ENCODE data around the gene VDR. TPM values are rescaled to one million over a fixed set of nuclear protein-coding genes. Genes with fewer than 3 reads are reported as not detected.

The VDR gene
- total RNA-seq, 1 experiment from 2014 or later: not detected

GRCh38 chr12:47835006-47835830, 69.6 kb downstream of the VDR start:
- H3K36me3 ChIP-seq (ENCODE audit: insufficient read depth, low read length): no peaks in the 10 kb centered on the region
- H3K27me3 ChIP-seq (ENCODE audit: low read length): no peaks in the 10 kb centered on the region
- H3K9ac ChIP-seq (ENCODE audit: low read length): peak overlapping the region; percentile 92
- no peaks in the 10 kb centered on the region for H3K79me2 ChIP-seq (ENCODE audit: low read length)
- peaks cover 72% of the 10 kb centered on the region for H3K4me1 ChIP-seq (ENCODE audit: low read length)
- peak; percentile 81 for DNase-seq
- H3K9me3 ChIP-seq (ENCODE audit: low read length): no peaks in the 10 kb centered on the region
- peak overlapping the region; percentile 99 for H3K27ac ChIP-seq (ENCODE audit: low read length)
- no peak overlapping the region for H2AFZ ChIP-seq (ENCODE audit: low read length)
- no peaks in the 10 kb centered on the region for H4K20me1 ChIP-seq (ENCODE audit: insufficient read depth, low read depth, low read length)
- peak overlapping the region; percentile 98 for H3K4me2 ChIP-seq (ENCODE audit: low read depth, low read length, poor library complexity, severe bottlenecking)
- H3K9me2 ChIP-seq (replicated peaks; ENCODE audit: insufficient read depth, low read length): no peaks in the 10 kb centered on the region
- peak overlapping the region; percentile 22; the same call in 1 of the 2 replicates for H3K4me3 ChIP-seq (ENCODE audit: low read length)

DNA sequence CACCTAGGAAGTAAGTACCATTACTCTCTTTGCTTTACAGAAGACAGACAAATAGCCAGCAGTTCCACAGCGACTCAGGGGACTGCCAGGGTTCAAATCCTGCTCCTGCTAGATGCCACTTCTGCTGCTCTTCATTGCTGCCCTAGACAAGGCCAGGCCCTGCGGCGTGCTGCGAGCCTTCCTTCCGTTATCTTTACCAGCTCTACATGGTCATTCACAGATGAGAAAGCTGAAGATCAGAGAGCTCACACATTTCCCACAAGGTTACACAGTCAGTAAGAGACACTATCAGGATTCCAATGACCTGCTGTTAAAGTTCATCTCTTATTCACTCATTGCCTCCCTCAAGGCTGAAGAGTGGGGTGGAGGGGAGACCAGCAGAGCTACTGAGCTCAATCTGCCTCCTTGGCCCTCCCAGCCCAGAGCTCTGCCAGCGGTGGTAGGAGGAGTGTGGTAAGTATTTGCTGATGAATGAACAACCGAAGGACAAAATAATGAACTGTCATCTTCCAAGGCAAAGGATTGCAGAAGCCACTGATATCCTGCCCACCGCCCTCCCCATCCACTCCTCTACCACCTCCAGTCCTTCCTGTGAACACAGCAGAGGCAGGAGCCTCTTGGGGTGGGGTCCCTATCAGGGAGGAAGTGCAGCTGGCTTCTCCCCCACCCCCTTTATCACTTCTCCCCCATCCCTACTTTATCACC, 70.4 kb downstream of the VDR start:
- Histone ChIP-seq H3K79me2 (ENCODE audit: low read length) (no peaks in the 10 kb centered on the region), H3K4me3 (ENCODE audit: low read length) (peak overlapping the region; percentile 72; the same call in 1 of the 2 replicates), H3K4me1 (ENCODE audit: low read length) (peaks cover 72% of the 10 kb centered on the region), H3K9ac (ENCODE audit: low read length) (peak overlapping the region; percentile 92), H3K9me3 (ENCODE audit: low read length) (no peaks in the 10 kb centered on the region), H3K27ac (ENCODE audit: low read length) (peak overlapping the region; percentile 99), H3K36me3 (ENCODE audit: insufficient read depth, low read length) (no peaks in the 10 kb centered on the region), H3K9me2 (replicated peaks; ENCODE audit: insufficient read depth, low read length) (no peaks in the 10 kb centered on the region), H4K20me1 (ENCODE audit: insufficient read depth, low read depth, low read length) (no peaks in the 10 kb centered on the region), H3K27me3 (ENCODE audit: low read length) (no peaks in the 10 kb centered on the region), H2AFZ (ENCODE audit: low read length) (no peak overlapping the region), H3K4me2 (ENCODE audit: low read depth, low read length, poor library complexity, severe bottlenecking) (peak overlapping the region; percentile 98)
- peak; percentile 59 for DNase-seq

DNA sequence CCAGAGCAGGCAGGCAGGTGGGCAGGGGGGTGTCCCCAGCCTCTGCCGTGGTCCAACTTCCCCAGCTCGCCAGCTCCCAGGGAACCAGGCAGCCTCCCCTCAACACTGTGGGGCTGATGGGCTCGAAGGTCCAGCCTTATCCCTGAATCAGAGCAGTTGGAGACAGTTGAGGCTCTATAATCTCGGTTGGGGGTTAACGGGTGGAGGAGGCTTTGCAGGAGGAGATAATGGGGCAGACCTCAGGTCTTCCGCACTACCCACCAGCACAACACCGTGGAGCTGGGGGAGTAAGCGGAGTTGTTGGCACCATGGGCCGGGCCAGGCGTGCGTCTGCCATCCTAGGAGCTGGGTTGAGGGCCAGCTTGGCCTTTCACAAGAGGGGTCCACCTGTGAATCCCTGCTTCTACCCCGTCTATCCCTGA, 71.2 kb downstream of the VDR start:
- no peaks in the 10 kb centered on the region for H4K20me1 ChIP-seq (ENCODE audit: insufficient read depth, low read depth, low read length)
- no peaks in the 10 kb centered on the region for H3K27me3 ChIP-seq (ENCODE audit: low read length)
- no peaks in the 10 kb centered on the region for H3K9me3 ChIP-seq (ENCODE audit: low read length)
- peaks cover 79% of the 10 kb centered on the region for H3K4me1 ChIP-seq (ENCODE audit: low read length)
- peak overlapping the region; percentile 72; the same call in 1 of the 2 replicates for H3K4me3 ChIP-seq (ENCODE audit: low read length)
- H3K79me2 ChIP-seq (ENCODE audit: low read length): no peaks in the 10 kb centered on the region
- H2AFZ ChIP-seq (ENCODE audit: low read length): no peak overlapping the region
- H3K27ac ChIP-seq (ENCODE audit: low read length): peak overlapping the region; percentile 99
- H3K4me2 ChIP-seq (ENCODE audit: low read depth, low read length, poor library complexity, severe bottlenecking): peak overlapping the region; percentile 98
- H3K36me3 ChIP-seq (ENCODE audit: insufficient read depth, low read length): no peaks in the 10 kb centered on the region
- H3K9ac ChIP-seq (ENCODE audit: low read length): peak overlapping the region; percentile 92
- H3K9me2 ChIP-seq (replicated peaks; ENCODE audit: insufficient read depth, low read length): no peaks in the 10 kb centered on the region
- no peak for DNase-seq

DNA sequence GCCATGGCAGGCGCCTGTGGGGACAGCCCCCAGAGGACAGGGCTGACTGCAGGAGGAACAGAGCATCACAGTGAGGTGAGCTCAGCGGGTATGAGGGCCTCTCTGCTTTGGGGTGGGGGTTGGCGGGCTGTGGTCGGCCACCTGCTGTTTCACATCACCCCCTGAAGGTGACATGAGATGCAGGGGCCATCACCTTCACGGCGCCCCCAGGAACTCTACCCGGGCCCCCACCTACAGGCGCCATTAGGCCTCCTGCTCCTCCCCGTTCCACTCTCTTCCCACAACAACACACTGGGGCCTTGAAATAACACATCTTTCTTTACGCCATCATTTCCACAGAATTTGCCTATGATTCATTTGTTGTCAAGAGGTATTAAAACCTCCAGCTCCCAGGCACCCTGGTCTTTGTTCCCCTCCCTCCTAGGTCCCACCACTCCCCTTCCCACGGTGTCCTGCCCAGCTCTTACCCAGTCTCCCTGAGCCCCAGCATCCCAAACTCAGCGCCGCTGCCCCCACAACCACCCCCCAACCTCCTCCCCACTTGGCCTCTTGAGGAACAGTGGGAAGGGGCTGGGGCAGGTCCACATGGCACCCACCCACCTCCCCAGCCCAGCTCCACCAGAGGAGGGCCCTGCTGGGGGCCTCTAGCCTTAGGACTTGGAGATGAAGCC, 72.4 kb downstream of the VDR start:
- H4K20me1 ChIP-seq (ENCODE audit: insufficient read depth, low read depth, low read length): no peaks in the 10 kb centered on the region
- H3K4me3 ChIP-seq (ENCODE audit: low read length): peak overlapping the region; percentile 72
- H3K27me3 ChIP-seq (ENCODE audit: low read length): no peaks in the 10 kb centered on the region
- peak overlapping the region; percentile 99 for H3K27ac ChIP-seq (ENCODE audit: low read length)
- peaks cover 76% of the 10 kb centered on the region for H3K4me1 ChIP-seq (ENCODE audit: low read length)
- H3K36me3 ChIP-seq (ENCODE audit: insufficient read depth, low read length): no peaks in the 10 kb centered on the region
- no peak overlapping the region for H2AFZ ChIP-seq (ENCODE audit: low read length)
- no peaks in the 10 kb centered on the region for H3K79me2 ChIP-seq (ENCODE audit: low read length)
- peak overlapping the region; percentile 98 for H3K4me2 ChIP-seq (ENCODE audit: low read depth, low read length, poor library complexity, severe bottlenecking)
- no peaks in the 10 kb centered on the region for H3K9me2 ChIP-seq (replicated peaks; ENCODE audit: insufficient read depth, low read length)
- H3K9ac ChIP-seq (ENCODE audit: low read length): peak overlapping the region; percentile 92
- no peaks in the 10 kb centered on the region for H3K9me3 ChIP-seq (ENCODE audit: low read length)
- DNase-seq: peak; percentile 80

DNA sequence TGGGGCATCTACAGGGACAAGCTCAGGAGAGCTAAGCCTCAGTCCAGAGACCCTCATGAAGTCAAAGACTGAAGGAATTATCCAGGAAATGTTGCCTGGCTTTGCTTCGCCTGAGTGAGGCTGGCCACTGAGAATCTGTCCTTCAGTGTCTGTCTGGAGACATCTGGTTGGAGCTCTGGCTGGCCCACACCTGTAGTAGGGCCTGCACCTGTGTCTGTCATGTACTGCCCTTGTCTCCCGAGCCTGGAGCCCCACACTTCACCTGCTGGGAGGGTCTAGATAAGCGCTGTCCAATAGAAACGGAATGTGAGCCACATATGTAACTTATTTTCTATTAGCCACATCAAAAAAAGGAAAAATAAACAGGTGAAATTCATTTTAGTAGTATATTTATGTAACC, 75.2 kb downstream of the VDR start:
- no peak overlapping the region for H3K4me2 ChIP-seq (ENCODE audit: low read depth, low read length, poor library complexity, severe bottlenecking)
- no peak overlapping the region for H3K27ac ChIP-seq (ENCODE audit: low read length)
- no peak overlapping the region for H3K9ac ChIP-seq (ENCODE audit: low read length)

DNA sequence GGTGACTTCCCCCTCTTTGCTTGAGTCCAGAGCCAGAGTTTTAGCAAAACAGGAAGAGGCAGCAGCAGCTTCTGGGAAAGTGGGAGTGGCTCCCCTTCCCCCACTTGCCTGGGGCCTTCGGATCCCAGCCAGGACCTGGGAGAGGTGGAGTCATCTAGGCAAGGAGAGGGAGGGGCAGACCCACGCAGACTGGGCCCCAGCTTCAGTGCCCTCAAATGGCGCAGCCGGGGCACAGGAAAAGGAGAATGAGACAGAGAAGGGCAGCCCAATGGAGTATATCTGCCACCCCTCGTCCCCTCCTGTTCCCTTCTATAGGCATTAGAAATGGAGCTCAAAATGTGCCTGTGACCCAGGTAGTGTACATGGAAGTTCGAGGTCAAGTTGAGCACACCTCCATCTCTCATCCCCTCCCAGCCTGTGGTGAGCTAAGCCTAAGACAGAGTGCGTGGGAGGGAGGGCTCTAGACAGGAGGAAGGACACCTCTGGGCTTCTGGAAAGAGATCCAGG, 75.8 kb downstream of the VDR start:
- no peaks in the 10 kb centered on the region for H3K9me3 ChIP-seq (ENCODE audit: low read length)
- H3K9ac ChIP-seq (ENCODE audit: low read length): no peak overlapping the region
- H2AFZ ChIP-seq (ENCODE audit: low read length): no peak overlapping the region
- H3K27me3 ChIP-seq (ENCODE audit: low read length): no peaks in the 10 kb centered on the region
- H3K4me2 ChIP-seq (ENCODE audit: low read depth, low read length, poor library complexity, severe bottlenecking): no peak overlapping the region
- DNase-seq: no peak
- H3K36me3 ChIP-seq (ENCODE audit: insufficient read depth, low read length): no peaks in the 10 kb centered on the region
- H3K27ac ChIP-seq (ENCODE audit: low read length): no peak overlapping the region
- no peaks in the 10 kb centered on the region for H3K79me2 ChIP-seq (ENCODE audit: low read length)
- peaks cover 42% of the 10 kb centered on the region for H3K4me1 ChIP-seq (ENCODE audit: low read length)
- no peak overlapping the region for H3K4me3 ChIP-seq (ENCODE audit: low read length)
- no peaks in the 10 kb centered on the region for H3K9me2 ChIP-seq (replicated peaks; ENCODE audit: insufficient read depth, low read length)
- no peaks in the 10 kb centered on the region for H4K20me1 ChIP-seq (ENCODE audit: insufficient read depth, low read depth, low read length)

More for the DNA sequence above, 75.2 kb downstream of the VDR start:
- Histone ChIP-seq H3K4me1 (ENCODE audit: low read length) (peaks cover 48% of the 10 kb centered on the region), H2AFZ (ENCODE audit: low read length) (no peak overlapping the region), H4K20me1 (ENCODE audit: insufficient read depth, low read depth, low read length) (no peaks in the 10 kb centered on the region), H3K36me3 (ENCODE audit: insufficient read depth, low read length) (no peaks in the 10 kb centered on the region), H3K9me2 (replicated peaks; ENCODE audit: insufficient read depth, low read length) (no peaks in the 10 kb centered on the region), H3K79me2 (ENCODE audit: low read length) (no peaks in the 10 kb centered on the region), H3K4me3 (ENCODE audit: low read length) (no peak overlapping the region), H3K27me3 (ENCODE audit: low read length) (no peaks in the 10 kb centered on the region), H3K9me3 (ENCODE audit: low read length) (no peaks in the 10 kb centered on the region)
- no peak for DNase-seq

GRCh38 chr12:47828008-47828975, 76.5 kb downstream of the VDR start:
- Histone ChIP-seq H3K4me3 (ENCODE audit: low read length) (no peak overlapping the region), H3K4me2 (ENCODE audit: low read depth, low read length, poor library complexity, severe bottlenecking) (peak overlapping the region; percentile 2), H2AFZ (ENCODE audit: low read length) (no peak overlapping the region; the same call in 1 of the 2 replicates)

More at GRCh38 chr12:47828008-47828975, 76.5 kb downstream of the VDR start:
- Histone ChIP-seq H4K20me1 (ENCODE audit: insufficient read depth, low read depth, low read length) (no peaks in the 10 kb centered on the region), H3K27ac (ENCODE audit: low read length) (no peak overlapping the region), H3K9ac (ENCODE audit: low read length) (no peak overlapping the region), H3K4me1 (ENCODE audit: low read length) (peaks cover 35% of the 10 kb centered on the region), H3K36me3 (ENCODE audit: insufficient read depth, low read length) (no peaks in the 10 kb centered on the region), H3K27me3 (ENCODE audit: low read length) (no peaks in the 10 kb centered on the region), H3K79me2 (ENCODE audit: low read length) (no peaks in the 10 kb centered on the region), H3K9me2 (replicated peaks; ENCODE audit: insufficient read depth, low read length) (no peaks in the 10 kb centered on the region), H3K9me3 (ENCODE audit: low read length) (no peaks in the 10 kb centered on the region)
- DNase-seq: no peak

Data from Karpas-422 (cell line).